Endometrial microvascular endothelial cells (primary cell): ENCODE data around the gene TMEM150C. TPM values are rescaled to one million over a fixed set of nuclear protein-coding genes. Genes with fewer than 3 reads are reported as not detected.
"Not testable (repeated sequence)": the region's sequence is repeated elsewhere in the genome, so short reads cannot be mapped to it uniquely, and the experiment has no call there.

Experiments used
- in situ Hi-C: cut with HindIII; loops from 2 replicates; pipeline ENCODE4 v1.10.0; 2017; ENCODE audit warnings: low sequenced_read_pairs, low pct_unique_long_range_greater_than_20kb; ENCODE audit errors: inconsistent ontology term
- total RNA-seq: library from RNA; depleted of rRNA; stranded (reverse); fragments of >200 nt; gene quantifications from one replicate; pipeline ENCODE4 v1.2.3, GENCODE V29; 2015; ENCODE audit errors: inconsistent ontology term

TMEM150C gene
- total RNA-seq, 1 donor from 2014 or later, result 0.93 TPM

GRCh38 chr4:82489076-82489475 is 72.7 kb downstream of the TMEM150C start:
- in situ Hi-C loops, result no loop called here

GRCh38 chr4:82484996-82485783 is 76.6 kb downstream of the TMEM150C start:
- in situ Hi-C loops, result no loop called here

GRCh38 chr4:82482387-82482786 is 79.4 kb downstream of the TMEM150C start:
- in situ Hi-C loops, result no loop called here

DNA sequence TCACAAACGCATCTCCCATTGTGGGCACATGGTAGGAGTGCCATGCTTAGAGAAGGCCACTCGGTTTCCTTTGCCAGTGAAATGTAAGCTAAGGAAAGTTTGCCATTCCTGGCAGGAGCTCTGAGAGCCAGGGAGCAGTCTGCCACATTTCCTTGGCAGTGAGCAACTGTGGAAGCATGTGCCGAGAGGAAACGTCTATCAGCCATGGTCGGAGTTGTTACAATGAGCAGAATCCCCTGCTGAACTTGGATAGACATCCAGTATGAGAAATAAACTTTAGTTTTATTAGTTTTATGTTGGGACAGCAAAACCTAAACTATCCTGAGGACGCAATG is 80.3 kb downstream of the TMEM150C start:
- in situ Hi-C loops, result no loop called here

GRCh38 chr4:82480771-82481505 is 80.8 kb downstream of the TMEM150C start:
- in situ Hi-C loops, result no loop called here

- in situ Hi-C loops, result no loop called here
Measured at GRCh38 chr4:82479562-82479961, 82.2 kb downstream of the TMEM150C start.

DNA sequence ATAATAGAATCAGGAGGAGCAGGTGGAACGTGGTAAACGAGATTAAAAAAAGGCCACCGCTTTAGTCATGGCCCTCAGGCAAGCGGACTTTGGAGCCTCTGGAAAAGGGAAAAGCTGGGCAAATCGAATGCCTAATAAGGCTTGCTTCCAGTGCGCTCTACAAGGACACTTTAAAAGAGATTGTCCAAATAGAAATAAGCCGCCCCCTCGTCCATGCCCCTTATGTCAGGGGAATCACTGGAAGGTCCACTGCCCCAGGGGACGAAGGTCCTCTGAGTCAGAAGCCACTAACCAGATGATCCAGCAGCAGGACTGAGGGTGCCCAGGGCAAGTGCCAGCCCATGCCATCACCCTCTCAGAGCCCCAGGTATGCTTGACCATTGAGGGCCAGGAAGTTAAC is 84.3 kb downstream of the TMEM150C start:
- in situ Hi-C loops, result not testable (repeated sequence)

- in situ Hi-C loops, result not testable (repeated sequence)
Measured at GRCh38 chr4:82475931-82476330, 85.9 kb downstream of the TMEM150C start.

DNA sequence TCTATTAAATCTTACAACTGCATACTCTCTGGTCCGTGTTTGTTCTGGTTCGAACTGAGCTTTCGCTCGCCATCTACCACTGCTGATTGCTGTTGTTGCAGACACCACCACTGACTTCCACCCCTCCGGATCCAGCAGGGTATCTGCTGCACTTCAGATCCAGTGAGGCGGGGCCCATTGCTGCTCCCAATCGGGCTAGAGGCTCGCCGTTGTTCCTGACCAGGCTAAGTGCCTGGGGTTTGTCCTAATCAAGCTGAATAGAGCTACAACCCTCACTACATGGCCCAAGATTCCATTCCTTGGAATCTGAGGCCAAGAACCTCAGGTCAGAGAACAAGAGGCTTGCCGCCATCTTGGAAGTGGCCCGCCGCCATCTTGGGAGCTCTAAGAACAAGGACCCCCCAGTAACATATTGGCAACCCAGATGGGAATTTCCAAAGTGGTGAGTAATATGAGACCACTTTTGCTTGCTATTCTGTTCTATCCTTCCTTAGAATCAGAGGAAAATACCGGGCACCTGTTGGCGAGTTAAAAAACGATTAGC is 88.1 kb downstream of the TMEM150C start:
- in situ Hi-C loops, result no loop called here

DNA sequence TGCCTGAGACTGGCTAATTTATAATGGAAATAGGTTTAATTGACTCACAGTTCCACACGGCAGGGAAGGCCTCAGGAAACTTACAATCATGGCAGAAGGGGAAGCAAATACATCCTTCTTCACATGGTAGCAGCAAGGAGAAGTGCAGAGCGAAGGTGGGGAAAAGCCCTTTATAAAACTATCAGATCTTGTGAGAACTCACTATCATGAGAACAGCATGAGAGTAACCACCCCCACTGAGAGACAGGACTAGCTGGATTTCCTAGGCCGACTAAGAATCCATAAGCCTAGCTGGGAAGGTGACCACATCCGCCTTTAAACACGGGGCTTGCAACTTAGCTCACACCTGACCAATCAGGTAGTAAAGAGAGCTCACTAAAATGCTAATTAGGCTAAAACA is 88.7 kb downstream of the TMEM150C start:
- in situ Hi-C loops, result not testable (repeated sequence)

DNA sequence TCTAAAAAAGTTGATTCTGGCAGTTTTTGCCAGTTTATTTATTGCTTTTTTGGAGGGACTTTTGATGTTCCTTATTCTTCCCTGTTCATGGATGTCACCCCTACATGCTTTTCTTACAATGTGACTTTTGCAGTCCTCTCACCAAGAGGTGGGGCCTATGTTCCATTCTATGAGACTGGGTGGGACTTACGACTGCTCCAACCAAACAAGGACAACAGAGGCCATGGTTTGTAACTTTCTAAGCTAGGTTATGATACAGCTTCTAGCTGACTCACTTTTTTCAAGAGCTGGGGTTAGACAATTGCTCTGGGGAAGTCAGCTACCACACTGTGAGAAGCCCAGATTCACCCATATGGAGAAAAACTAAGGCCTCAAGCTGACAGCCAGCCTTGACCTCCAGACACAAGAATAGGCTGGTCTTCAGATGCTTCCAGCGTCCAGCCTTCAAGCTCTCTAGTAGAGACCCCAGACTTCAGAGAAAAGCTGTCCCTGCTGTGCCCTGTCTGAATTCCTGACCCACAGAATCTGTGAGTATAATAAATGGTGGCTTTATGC is 91.9 kb downstream of the TMEM150C start:
- in situ Hi-C loops, result no loop called here

DNA sequence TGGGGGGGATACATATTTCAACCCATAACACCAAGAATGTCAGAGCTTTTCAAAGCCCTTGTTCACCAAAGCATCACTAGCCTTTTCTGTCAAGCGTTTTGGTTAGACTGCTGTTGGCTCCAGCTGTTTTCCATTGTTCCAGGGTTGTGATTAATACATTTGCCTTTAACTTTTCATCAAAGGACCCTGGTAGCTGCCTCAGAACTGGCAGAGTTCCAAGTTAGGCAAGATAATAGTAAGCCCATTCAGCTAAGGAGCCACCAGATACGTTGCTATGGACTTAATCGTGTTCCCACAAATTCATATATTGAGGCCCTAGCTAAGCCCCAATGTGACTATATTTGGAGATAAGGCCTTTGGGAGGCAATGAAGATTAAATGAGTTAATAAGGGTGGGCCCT is 94.3 kb downstream of the TMEM150C start:
- in situ Hi-C loops, result no loop called here

GRCh38 chr4:82463221-82463620 is 98.6 kb downstream of the TMEM150C start:
- in situ Hi-C loops, result no loop called here

DNA sequence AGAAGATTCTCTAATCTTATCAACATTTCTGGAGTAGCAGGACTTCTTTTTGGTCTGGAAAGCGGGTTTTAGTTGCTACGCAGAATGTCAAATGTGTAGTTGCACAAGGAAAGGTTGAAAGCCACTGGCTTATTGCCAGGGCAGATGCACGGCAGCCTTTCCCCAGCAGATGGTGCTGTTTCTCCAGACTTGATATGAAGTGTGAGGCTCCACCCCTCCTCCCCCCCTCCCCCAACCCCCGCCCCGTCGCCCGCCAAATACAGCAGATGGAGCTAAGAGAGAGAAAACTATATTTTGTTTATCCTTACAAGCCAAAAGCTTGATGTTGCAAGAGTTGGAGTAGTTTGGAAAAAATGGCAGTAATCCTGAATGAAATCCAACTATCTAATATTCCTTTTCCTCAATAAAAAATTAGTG is 99.4 kb downstream of the TMEM150C start:
- in situ Hi-C loops, result no loop called here

GRCh38 chr4:82461710-82462109 is 100.1 kb downstream of the TMEM150C start:
- in situ Hi-C loops, result no loop called here

DNA sequence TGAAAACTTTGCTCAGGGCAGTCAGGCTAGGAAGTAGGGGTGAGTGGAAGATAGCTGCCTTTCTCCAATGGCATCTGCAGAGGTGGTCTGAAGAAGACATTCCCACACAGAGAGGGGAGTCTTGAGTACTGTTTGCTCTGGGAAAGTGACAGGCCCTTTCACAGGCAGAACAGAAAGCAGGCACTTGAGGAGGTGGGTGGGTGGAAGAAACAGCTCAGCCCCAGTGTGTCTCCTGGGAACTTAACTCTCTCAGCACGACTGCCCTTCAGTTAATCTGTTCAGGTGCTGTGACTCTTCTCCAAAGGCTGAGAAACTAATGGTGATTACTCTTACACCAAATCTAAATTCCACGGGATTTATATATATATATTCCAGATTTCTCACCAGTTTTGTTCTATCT is 103.1 kb downstream of the TMEM150C start:
- in situ Hi-C loops, result no loop called here

DNA sequence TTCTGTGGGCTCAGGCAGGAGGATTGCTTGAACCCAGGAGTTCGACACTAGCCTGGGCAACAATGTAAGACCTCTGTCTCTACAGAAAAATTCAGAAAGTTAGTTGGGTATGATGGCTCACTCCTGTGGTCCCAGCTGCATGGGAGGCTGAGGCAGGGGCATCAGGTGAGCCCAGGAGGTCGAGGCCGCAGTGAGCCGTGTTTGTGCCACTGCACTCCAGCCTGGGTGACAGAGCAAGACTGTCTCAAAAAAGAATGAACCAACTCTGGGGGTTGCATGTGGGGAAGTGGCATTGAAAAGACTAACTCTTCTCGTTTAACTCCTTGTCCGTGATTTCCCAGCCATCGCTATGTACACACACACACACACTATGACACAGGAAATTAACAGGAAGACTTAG is 104.5 kb downstream of the TMEM150C start:
- in situ Hi-C loops, result no loop called here

GRCh38 chr4:82452026-82452425 is 109.8 kb downstream of the TMEM150C start:
- in situ Hi-C loops, result no loop called here

DNA sequence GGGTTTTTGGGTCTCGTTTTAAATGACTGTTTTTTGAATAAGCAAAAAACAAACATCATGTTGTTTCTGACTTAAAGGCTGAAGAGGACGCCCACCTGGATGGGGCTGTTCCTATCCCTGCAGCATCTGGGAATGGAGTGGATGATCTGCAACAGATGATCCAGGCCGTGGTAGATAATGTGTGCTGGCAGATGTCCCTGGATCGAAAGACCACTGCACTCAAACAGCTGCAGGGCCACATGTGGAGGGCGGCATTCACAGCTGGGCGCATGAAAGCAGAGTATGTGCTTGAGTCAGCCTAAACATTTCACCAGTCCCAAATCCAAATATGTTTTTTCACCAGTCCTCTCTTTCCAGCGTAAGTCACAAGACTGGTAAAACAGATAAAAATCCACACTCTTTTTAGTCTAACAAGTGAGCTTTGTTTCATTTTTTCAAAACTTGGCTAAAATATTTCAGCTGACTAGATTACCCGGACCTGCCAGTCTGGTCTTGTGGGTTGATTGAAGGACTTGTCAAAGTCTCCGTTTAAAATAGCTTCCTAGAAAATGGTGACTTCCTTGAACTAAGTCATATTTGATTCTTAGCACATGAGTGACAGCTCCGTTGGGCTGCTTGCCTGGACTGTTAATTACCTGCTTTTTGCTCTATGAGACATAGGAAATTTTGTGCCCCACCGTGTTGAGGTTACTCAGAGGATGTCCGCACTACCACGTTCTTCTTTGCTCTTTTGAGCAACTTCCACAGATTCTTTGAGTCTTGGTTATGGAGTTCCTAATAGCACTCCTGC is 110.6 kb downstream of the TMEM150C start:
- in situ Hi-C loops, result no loop called here
